NCI-H526 (cell line): ENCODE results near the gene NRSN2.
A peak's percentile ranks its signal among the peaks of the same experiment; 100 is the strongest.

Source experiments
- DNase-seq, 2 experiments: peaks; one replicate each; lab custom pipeline; 2025; lab: John Stamatoyannopoulos, UW

NRSN2 gene

GRCh38 chr20:397432-398237 lies 50.7 kb downstream of the NRSN2 start:
- DNase-seq: no peak

DNA sequence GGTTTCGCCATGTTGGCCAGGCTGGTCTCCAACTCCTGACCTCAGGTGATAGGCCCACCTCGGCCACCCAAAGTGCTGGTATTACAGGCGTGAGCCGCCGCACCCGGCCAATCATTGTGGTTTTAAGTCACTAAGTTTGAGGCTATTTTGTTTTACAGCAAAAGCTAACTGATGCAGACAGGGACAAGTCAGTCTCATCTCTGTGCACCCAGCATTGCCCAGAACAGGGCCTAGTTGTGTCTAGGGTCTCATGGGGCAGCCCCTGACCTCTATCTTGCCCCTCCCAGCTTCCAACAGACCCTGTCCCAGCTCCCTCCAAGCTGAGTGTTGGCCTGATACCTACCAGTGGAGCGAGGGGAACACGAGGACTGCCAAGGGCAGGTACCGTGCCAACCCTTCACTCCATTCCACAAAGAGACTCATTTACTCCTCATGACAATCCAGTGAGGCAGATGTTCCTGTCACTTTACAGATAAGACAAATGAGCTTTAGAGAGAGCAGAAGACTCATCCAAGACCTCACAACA lies 52.3 kb downstream of the NRSN2 start:
- DNase-seq: no peak

DNA sequence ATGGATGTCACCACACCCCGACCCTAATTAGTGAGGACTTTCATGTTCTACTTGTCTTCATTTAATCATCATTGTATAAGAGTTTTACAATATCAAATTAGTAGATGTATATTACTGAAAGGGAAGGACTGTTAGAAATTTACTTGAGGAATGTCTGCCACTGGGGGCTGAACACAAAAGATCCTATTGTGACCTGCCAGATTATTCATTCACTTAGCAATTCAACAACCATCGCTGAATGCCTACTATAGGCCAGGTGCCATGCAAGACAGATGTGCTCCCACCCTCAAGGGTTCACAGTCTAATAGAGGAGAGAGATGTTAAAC lies 53.2 kb downstream of the NRSN2 start:
- no peak for DNase-seq

DNA sequence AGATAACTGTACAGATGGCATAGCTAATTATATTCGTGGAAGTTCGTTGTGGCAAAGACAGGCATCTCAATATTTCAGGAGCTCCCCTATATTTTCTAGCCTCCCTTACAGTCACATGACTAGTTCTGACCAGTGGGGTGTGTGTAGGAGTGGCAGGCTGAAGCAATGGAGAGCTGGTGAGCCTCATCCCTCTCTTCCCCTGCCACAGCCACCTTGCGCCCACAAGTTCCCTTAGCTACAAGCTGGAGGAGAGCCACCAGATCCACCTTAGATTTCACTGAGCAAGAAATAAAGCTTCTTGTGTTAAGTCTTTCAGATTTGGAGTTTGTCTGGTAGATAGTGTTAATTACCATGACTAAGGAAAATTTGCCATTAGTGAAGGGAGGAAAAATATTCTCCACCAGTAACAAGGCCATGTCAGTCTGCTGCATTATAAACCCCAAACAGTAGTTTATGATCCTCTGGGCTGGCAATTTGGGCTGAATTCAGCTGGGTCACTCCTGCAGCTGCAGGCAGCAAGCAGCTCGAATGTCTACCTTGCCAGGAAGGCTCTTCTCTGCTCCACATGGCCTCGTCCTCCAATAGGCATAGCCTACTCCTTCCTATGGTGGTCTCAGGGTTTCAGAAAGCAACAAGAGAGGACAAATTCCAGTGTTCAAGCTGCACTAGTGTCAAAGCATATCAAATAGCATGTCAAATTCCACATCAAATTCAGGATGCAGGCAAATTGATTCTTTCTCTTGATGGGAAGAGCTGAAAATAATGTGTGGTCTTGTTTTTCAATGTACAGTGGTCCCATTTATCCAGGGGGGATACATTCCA lies 53.8 kb downstream of the NRSN2 start:
- no peak for DNase-seq

DNA sequence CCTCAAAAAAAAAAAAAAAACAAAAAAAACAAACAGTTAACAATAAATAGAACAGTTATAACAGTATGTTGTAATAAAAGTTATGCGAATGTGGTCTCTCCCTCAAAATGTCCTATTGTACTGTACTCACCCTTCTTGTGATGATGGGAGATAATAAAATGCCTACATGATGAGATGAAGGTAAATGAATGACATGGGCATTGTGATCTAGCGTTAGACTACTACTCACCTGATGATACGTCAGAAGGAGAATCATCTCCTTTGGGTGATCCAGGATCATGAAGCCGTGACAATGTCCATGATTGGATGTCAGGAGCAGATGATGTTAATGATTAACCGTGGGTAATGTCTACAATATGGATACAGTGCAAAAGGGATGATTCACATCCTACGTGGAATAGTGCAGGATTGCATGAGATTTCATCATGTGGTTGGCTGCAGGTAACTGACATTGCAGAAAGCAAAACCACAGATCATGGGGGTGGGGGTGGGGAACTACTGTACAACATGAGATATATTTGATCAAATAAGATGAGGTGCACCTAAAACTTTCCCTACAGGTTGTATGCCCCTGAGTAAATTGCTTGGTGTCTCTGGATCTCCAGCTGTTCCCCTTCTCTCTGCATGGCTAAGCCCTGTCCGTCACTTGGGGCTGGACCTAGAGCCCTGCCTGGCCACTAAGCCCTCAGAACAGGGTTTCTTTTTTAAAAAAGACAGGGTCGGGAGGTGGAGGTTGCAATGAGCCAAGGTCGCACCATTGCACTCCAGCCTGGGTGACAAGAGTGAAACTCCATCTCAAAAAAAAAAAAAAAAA lies 55.0 kb downstream of the NRSN2 start:
- peak; percentile 71 to 74 for DNase-seq

DNA sequence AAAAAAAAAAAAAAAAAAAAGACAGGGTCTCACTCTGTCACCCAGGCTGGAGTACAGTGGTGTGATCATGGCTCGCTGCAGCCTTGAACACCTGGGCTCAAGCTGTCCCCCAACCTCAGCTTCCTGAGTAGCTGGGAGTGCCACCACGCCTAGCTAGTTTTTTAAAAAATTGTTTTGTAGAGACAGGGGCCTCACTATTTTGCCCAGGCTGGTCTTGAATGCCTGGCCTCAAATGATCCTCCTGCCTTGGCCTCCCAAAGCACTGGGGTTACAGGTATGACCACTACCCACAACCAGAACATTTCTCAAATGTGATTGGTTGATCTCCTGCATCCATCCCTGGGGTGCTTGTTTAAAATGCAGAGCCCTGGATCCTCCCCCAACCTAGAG lies 55.6 kb downstream of the NRSN2 start:
- no peak for DNase-seq

GRCh38 chr20:402898-403581 lies 56.1 kb downstream of the NRSN2 start:
- no peak for DNase-seq

GRCh38 chr20:403582-403957 lies 56.7 kb downstream of the NRSN2 start:
- no peak for DNase-seq

GRCh38 chr20:404088-404487 lies 57.2 kb downstream of the NRSN2 start:
- DNase-seq: no peak
